HepG2 (cell line): ENCODE measurements around the gene MSL3B.

Experiments used
- ATF6 ChIP-seq: sonication (generic); formaldehyde crosslinking; conservative IDR thresholded peaks from 2 replicates; pipeline ENCODE4 v1.4.0; 2020; ENCODE audit warnings: missing genetic modification reagents
- CREBL2 ChIP-seq: sonication (generic); formaldehyde crosslinking; IDR thresholded peaks from 2 replicates; pipeline ENCODE4 v1.8.1; 2023; ENCODE audit warnings: missing genetic modification reagents, mild to moderate bottlenecking, borderline replicate concordance
- DR1 ChIP-seq: sonication (generic); formaldehyde crosslinking; IDR thresholded peaks from 2 replicates; pipeline ENCODE4 v1.8.0; 2021; ENCODE audit warnings: mild to moderate bottlenecking, missing genetic modification reagents, inconsistent platforms
- GMEB1 ChIP-seq: sonication (generic); formaldehyde crosslinking; IDR thresholded peaks from 2 replicates; pipeline ENCODE4 v1.5.1; 2020; ENCODE audit warnings: missing genetic modification reagents, mild to moderate bottlenecking, borderline replicate concordance
- IKZF1 ChIP-seq: fragments of 450-650 bp; IDR thresholded peaks from 2 replicates; pipeline ENCODE4 v1.7.1; 2016
- MAF1 ChIP-seq: sonication (generic); formaldehyde crosslinking; IDR thresholded peaks from 2 replicates; pipeline ENCODE4 v1.5.0; 2020; ENCODE audit warnings: missing genetic modification reagents, borderline replicate concordance
- NRL ChIP-seq: sonication (generic); formaldehyde crosslinking; IDR thresholded peaks from 2 replicates; pipeline ENCODE4 v1.5.0; 2020; ENCODE audit warnings: missing genetic modification reagents, mild to moderate bottlenecking, moderate library complexity, borderline replicate concordance
- RFXAP ChIP-seq: sonication (generic); formaldehyde crosslinking; IDR thresholded peaks from 2 replicates; pipeline ENCODE4 v1.4.0; 2020; ENCODE audit warnings: missing genetic modification reagents, borderline replicate concordance
- USF2 ChIP-seq, 2 experiments: sonication (generic) in 1 of 2; formaldehyde crosslinking in 1 of 2; IDR thresholded peaks; 2 replicates each; pipeline versions ENCODE4 v1.5.1 to v1.6.1; 2011 to 2020; ENCODE audit warnings: borderline replicate concordance in 1 of 2, low read depth in 1 of 2, low read length in 1 of 2, mild to moderate bottlenecking in 1 of 2, missing genetic modification reagents in 1 of 2, moderate library complexity in 1 of 2
- WIZ ChIP-seq: sonication (generic); formaldehyde crosslinking; IDR thresholded peaks from 2 replicates; pipeline ENCODE4 v1.5.1; 2020; ENCODE audit warnings: mild to moderate bottlenecking, missing genetic modification reagents
- ZBTB20 ChIP-seq: sonication (generic); formaldehyde crosslinking; IDR thresholded peaks from 2 replicates; pipeline ENCODE4 v1.8.1; 2023; ENCODE audit warnings: missing genetic modification reagents, low read depth, mild to moderate bottlenecking, borderline replicate concordance
- ZNF282 ChIP-seq: fragments of 450-650 bp; IDR thresholded peaks from 2 replicates; pipeline ENCODE4 v1.6.1; 2018; ENCODE audit not compliant: partially characterized antibody
- ZNF496 ChIP-seq: sonication (generic); formaldehyde crosslinking; IDR thresholded peaks from 2 replicates; pipeline ENCODE4 v1.8.1; 2023; ENCODE audit warnings: mild to moderate bottlenecking, moderate library complexity, missing genetic modification reagents; ENCODE audit not compliant: insufficient replicate concordance
- ZNF616 ChIP-seq: sonication (generic); formaldehyde crosslinking; IDR thresholded peaks from 2 replicates; pipeline ENCODE4 v1.5.0; 2020; ENCODE audit warnings: low read depth, mild to moderate bottlenecking, missing genetic modification reagents
- ZNF670 ChIP-seq: sonication (generic); formaldehyde crosslinking; IDR thresholded peaks from 2 replicates; pipeline ENCODE4 v1.8.0; 2022; ENCODE audit warnings: mild to moderate bottlenecking, missing genetic modification reagents, borderline replicate concordance
- ZNF749 ChIP-seq: sonication (generic); formaldehyde crosslinking; IDR thresholded peaks from 2 replicates; pipeline ENCODE4 v1.8.0; 2022; ENCODE audit warnings: mild to moderate bottlenecking, missing genetic modification reagents, moderate library complexity, borderline replicate concordance
- ZNF768 ChIP-seq: sonication (generic); formaldehyde crosslinking; IDR thresholded peaks from 2 replicates; pipeline ENCODE4 v1.4.0; 2020; ENCODE audit warnings: missing genetic modification reagents
- TF ChIP-seq, protein P1 (sequence below): sonication (generic); formaldehyde crosslinking; IDR thresholded peaks from 2 replicates; pipeline ENCODE4 v1.5.1; 2020; ENCODE audit warnings: mild to moderate bottlenecking, missing genetic modification reagents, borderline replicate concordance
- TF ChIP-seq, protein P2 (sequence below): sonication (generic); formaldehyde crosslinking; IDR thresholded peaks from 2 replicates; pipeline ENCODE4 v1.5.0; 2020; ENCODE audit warnings: mild to moderate bottlenecking, missing genetic modification reagents

Gene MSL3B

DNA sequence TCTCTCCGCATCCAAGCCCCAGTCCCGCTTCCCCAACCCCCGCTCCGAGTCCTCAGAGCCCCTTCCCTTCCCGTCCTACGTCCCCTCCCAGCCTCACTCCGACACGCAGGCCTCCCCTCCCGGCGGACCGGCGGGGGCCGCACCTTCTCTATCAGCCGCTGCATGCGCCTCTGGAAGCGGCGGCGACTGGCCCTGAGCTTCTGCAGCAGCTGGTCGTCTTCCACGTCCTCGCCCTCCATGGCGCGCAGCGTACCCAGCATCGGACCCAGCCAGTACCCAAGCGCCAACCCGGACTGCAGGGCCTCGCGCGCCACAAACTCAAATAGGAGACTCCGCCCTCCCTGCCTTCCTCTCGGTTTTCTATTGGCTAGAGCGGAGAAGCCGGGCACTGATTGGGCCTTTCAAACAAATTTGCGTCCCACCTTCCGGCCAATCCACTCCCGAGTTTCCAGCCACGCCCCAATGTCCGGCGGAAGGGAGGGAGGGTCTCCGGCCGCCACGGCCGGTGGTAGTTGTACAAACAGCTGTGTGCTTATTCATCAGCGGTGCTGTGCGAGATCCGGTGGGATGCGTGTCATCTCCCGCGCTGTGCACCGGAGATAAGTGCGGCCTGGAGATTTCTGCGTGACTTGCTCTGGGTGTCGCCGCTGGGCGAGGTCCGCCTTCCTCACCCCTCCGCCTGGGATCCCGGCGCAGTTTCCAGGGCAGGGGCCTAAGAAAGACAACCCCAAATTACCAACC lies 13.8 kb downstream of the MSL3B start, which contains the start of gene HJURP (continued):
- no peak for TF ChIP-seq ATF6 (CRISPR knock-in tag)
- TF ChIP-seq ZNF282: no peak
- TF ChIP-seq CREBL2 (CRISPR knock-in tag): peak; percentile 62
- TF ChIP-seq DR1: peak; percentile 86
- TF ChIP-seq MAF1 (CRISPR knock-in tag): no peak
- peak; percentile 84 for TF ChIP-seq ZNF768 (CRISPR knock-in tag)
- TF ChIP-seq RFXAP: 0 out of 2 replicates have a peak, but pooled peaks have one; percentile 56
- TF ChIP-seq WIZ (CRISPR knock-in tag): no peak
- no peak for TF ChIP-seq USF2 (IDR thresholded peaks at IDR 0.05; ENCODE audit: low read depth, low read length)
- TF ChIP-seq USF2 (CRISPR knock-in tag; IDR thresholded peaks at IDR 0.05; ENCODE audit: borderline replicate concordance): no peak
- TF ChIP-seq ZBTB20 (CRISPR knock-in tag): 0 out of 2 replicates have a peak, but pooled peaks have one; percentile 43
- peak; percentile 96; the same call in 1 of the 2 replicates for TF ChIP-seq ZNF749 (CRISPR knock-in tag)
- 0 out of 2 replicates have a peak, but pooled peaks have one; percentile 15 for TF ChIP-seq ZNF616 (CRISPR knock-in tag)
- TF ChIP-seq NRL (CRISPR knock-in tag): peak; percentile 73; the same call in 1 of the 2 replicates
- TF ChIP-seq ZNF670 (CRISPR knock-in tag): no peak
- no peak for TF ChIP-seq IKZF1
- TF ChIP-seq GMEB1 (CRISPR knock-in tag): peak; percentile 77
- TF ChIP-seq, protein P1, sequence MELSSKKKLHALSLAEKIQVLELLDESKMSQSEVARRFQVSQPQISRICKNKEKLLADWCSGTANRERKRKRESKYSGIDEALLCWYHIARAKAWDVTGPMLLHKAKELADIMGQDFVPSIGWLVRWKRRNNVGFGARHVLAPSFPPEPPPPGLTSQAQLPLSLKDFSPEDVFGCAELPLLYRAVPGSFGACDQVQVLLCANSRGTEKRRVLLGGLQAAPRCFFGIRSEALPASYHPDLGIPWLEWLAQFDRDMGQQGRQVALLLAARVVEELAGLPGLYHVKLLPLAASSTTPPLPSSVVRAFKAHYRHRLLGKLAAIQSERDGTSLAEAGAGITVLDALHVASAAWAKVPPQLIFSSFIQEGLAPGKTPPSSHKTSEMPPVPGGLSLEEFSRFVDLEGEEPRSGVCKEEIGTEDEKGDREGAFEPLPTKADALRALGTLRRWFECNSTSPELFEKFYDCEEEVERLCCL: no peak
- TF ChIP-seq ZNF496: no peak
- TF ChIP-seq, protein P2, sequence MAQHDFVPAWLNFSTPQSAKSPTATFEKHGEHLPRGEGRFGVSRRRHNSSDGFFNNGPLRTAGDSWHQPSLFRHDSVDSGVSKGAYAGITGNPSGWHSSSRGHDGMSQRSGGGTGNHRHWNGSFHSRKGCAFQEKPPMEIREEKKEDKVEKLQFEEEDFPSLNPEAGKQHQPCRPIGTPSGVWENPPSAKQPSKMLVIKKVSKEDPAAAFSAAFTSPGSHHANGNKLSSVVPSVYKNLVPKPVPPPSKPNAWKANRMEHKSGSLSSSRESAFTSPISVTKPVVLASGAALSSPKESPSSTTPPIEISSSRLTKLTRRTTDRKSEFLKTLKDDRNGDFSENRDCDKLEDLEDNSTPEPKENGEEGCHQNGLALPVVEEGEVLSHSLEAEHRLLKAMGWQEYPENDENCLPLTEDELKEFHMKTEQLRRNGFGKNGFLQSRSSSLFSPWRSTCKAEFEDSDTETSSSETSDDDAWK (CRISPR knock-in tag): no peak
